T-helper 2 cell (primary cell): ENCODE measurements around the gene DIMT1.

Source experiments
- DNase-seq, 5 experiments: peaks; one replicate each; pipeline versions ENCODE4 v3.0.0 to v3.0.0-alpha.2; 2012 to 2022
- total RNA-seq, 2 donors: gene quantifications; one replicate each; lab custom pipeline; 2026; lab: John Stamatoyannopoulos, UW

The DIMT1 gene
- 36.8 to 41.7 reads per million in 2 donors for total RNA-seq

- peak; percentile 73 to 98 (median 87) for DNase-seq
Measured at GRCh38 chr5:62403411-62404250, at the start of gene DIMT1. Gene DIMT1 (minus strand): TSS chr5:62403905. CDS start chr5:62403772, 133 bp downstream.

- peak in 1 of 5 experiments; percentile 10 for DNase-seq
Measured at GRCh38 chr5:62450259-62450658, 46.6 kb upstream of the DIMT1 start.

GRCh38 chr5:62448528-62448927 lies 44.8 kb upstream of the DIMT1 start:
- no peak for DNase-seq

- no peak for DNase-seq
Measured at GRCh38 chr5:62432621-62433064, 28.9 kb upstream of the DIMT1 start.

- no peak for DNase-seq
Measured at GRCh38 chr5:62431735-62432620, 28.3 kb upstream of the DIMT1 start.

- DNase-seq, result no peak
Measured at GRCh38 chr5:62424763-62425162, 21.1 kb upstream of the DIMT1 start.

GRCh38 chr5:62421414-62421813 lies 17.7 kb upstream of the DIMT1 start:
- DNase-seq, result no peak

GRCh38 chr5:62419609-62420008 lies 15.9 kb upstream of the DIMT1 start:
- no peak for DNase-seq

GRCh38 chr5:62418462-62419076 lies 14.9 kb upstream of the DIMT1 start:
- DNase-seq, result no peak

GRCh38 chr5:62413711-62414110 lies 10.0 kb upstream of the DIMT1 start:
- DNase-seq, result no peak

- peak; percentile 94 to 99 (median 98) for DNase-seq
Measured at GRCh38 chr5:62412549-62413329, 9.0 kb upstream of the DIMT1 start, which contains the start of gene IPO11. Gene IPO11 (plus strand): TSS chr5:62412763. CDS start chr5:62437280, 24,517 bp downstream.

GRCh38 chr5:62395210-62395950 lies 8.3 kb downstream of the DIMT1 start:
- DNase-seq, result no peak

- no peak for DNase-seq
Measured at GRCh38 chr5:62386824-62387223, 16.9 kb downstream of the DIMT1 start.

- DNase-seq, result no peak
Measured at GRCh38 chr5:62385816-62386400, 17.8 kb downstream of the DIMT1 start.

- no peak for DNase-seq
Measured at GRCh38 chr5:62385131-62385530, 18.6 kb downstream of the DIMT1 start.

- no peak for DNase-seq
Measured at GRCh38 chr5:62376064-62376463, 27.6 kb downstream of the DIMT1 start.

- no peak for DNase-seq
Measured at GRCh38 chr5:62375627-62376026, 28.1 kb downstream of the DIMT1 start.

- no peak for DNase-seq
Measured at GRCh38 chr5:62374090-62374489, 29.6 kb downstream of the DIMT1 start.

- no peak for DNase-seq
Measured at GRCh38 chr5:62373382-62373781, 30.3 kb downstream of the DIMT1 start.

- no peak for DNase-seq
Measured at GRCh38 chr5:62372600-62372999, 31.1 kb downstream of the DIMT1 start.

GRCh38 chr5:62371409-62371808 lies 32.3 kb downstream of the DIMT1 start:
- no peak for DNase-seq
